Osteocyte (in vitro differentiated cells): Measurements from ENCODE around the gene MTMR12. TPM values are rescaled to one million over a fixed set of nuclear protein-coding genes. Genes with fewer than 3 reads are reported as not detected.

Source experiments
- DNase-seq: peaks from one replicate; pipeline ENCODE4 v3.0.0; 2021; ENCODE audit warnings: mixed read lengths; ENCODE audit not compliant: unreplicated experiment; ENCODE audit errors: extremely low spot score
- H3K27ac Mint-ChIP-seq: one replicate; pipeline ENCODE4 v1.8.0; 2021; ENCODE audit warnings: mild to moderate bottlenecking, mixed read lengths; ENCODE audit not compliant: unreplicated experiment
- H3K27me3 Mint-ChIP-seq: one replicate; pipeline ENCODE4 v1.8.0; 2021; ENCODE audit warnings: mixed read lengths; ENCODE audit not compliant: unreplicated experiment
- H3K36me3 Mint-ChIP-seq: one replicate; pipeline ENCODE4 v1.8.0; 2021; ENCODE audit warnings: mixed read lengths; ENCODE audit not compliant: unreplicated experiment
- H3K4me1 Mint-ChIP-seq: one replicate; pipeline ENCODE4 v1.8.0; 2021; ENCODE audit warnings: mixed read lengths; ENCODE audit not compliant: unreplicated experiment
- H3K4me3 Mint-ChIP-seq: one replicate; pipeline ENCODE4 v1.8.0; 2021; ENCODE audit warnings: mild to moderate bottlenecking, moderate library complexity, mixed read lengths; ENCODE audit not compliant: unreplicated experiment
- H3K9me3 Mint-ChIP-seq: one replicate; pipeline ENCODE4 v1.8.0; 2021; ENCODE audit warnings: mixed read lengths; ENCODE audit not compliant: unreplicated experiment
- total RNA-seq: library from RNA; stranded (reverse); gene quantifications from 2 replicates; pipeline ENCODE4 v1.2.1, GENCODE V29; 2021
- TF ChIP-seq, protein P1 (sequence below): fragments of 200-600 bp; sonication (generic); IDR thresholded peaks from 2 replicates; pipeline ENCODE4 v1.5.0; 2021; ENCODE audit warnings: antibody characterized with exemption, mild to moderate bottlenecking, moderate library complexity

The MTMR12 gene
- total RNA-seq, 1 donor from 2014 or later, result 23.4 TPM

DNA sequence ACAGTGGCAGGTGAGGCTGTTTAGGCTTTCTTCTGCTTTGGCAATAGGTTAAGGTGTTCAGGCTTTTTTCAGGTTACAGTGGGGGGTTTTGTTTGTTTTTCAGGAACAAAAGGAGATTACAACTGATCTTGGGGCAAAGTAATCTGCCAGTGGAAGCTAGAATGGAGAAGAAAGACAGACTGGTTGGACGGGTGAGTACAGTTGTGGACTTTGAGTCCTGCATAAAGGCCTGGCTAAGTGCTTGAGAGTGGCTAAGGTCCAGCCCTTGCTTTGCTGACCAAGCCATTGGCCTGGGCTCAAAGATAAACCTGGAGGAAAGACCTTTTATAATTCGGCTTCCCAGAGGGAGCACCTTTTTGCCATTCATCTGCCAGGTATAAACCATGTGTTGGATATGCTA is 63.1 kb downstream of the MTMR12 start:
- Mint-ChIP-seq H3K27ac (no peak overlapping the region), H3K27me3 (no peaks in the 10 kb centered on the region), H3K4me1 (no peaks in the 10 kb centered on the region), H3K4me3 (no peak overlapping the region), H3K9me3 (no peaks in the 10 kb centered on the region), H3K36me3 (peaks cover 53% of the 10 kb centered on the region)
- no peak for DNase-seq
- TF ChIP-seq, protein P1, sequence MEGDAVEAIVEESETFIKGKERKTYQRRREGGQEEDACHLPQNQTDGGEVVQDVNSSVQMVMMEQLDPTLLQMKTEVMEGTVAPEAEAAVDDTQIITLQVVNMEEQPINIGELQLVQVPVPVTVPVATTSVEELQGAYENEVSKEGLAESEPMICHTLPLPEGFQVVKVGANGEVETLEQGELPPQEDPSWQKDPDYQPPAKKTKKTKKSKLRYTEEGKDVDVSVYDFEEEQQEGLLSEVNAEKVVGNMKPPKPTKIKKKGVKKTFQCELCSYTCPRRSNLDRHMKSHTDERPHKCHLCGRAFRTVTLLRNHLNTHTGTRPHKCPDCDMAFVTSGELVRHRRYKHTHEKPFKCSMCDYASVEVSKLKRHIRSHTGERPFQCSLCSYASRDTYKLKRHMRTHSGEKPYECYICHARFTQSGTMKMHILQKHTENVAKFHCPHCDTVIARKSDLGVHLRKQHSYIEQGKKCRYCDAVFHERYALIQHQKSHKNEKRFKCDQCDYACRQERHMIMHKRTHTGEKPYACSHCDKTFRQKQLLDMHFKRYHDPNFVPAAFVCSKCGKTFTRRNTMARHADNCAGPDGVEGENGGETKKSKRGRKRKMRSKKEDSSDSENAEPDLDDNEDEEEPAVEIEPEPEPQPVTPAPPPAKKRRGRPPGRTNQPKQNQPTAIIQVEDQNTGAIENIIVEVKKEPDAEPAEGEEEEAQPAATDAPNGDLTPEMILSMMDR, result no peak

DNA sequence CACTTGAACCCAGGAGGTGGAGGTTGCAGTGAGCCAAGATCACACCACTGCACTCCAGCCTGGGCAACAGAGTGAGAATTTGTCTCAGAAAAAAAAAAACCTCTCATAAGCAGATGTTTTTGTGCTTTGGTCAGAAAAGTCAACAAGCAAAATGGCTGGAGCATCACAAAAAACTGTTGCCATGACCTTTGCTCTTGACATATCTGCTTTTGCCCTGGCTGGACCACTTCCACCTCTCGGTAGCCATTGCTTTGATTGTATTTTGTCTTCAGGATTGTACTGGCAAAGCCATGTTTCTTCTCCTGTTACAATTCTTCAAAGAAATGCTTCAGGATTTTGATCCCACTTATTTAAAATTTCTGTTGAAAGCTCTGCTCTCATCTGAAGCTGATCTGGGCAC is 67.0 kb downstream of the MTMR12 start:
- H3K4me3 Mint-ChIP-seq, result no peak overlapping the region
- no peaks in the 10 kb centered on the region for H3K27me3 Mint-ChIP-seq
- no peak overlapping the region for H3K27ac Mint-ChIP-seq
- no peaks in the 10 kb centered on the region for H3K4me1 Mint-ChIP-seq
- TF ChIP-seq, protein P1, result no peak
- H3K36me3 Mint-ChIP-seq, result peaks cover 64% of the 10 kb centered on the region
- no peaks in the 10 kb centered on the region for H3K9me3 Mint-ChIP-seq
- DNase-seq, result no peak

DNA sequence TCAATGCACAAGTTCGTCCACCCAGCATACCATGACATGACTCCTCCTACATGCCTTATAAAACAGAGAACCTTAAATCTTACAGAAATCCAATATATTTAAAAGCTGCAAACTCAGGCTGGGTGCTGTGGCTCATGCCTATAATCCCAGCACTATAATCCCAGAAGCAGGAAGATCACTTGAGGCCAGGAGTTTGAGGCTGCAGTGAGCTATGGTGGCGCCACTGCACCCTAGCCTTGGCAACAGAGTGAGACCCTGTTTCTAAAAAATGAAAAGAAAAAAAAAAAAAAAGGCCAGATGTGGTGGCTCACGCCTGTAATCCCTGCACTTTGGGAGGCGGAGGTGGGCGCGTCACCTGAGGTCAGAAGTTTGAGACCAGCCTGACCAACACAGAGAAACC is 68.7 kb downstream of the MTMR12 start:
- H3K27me3 Mint-ChIP-seq, result no peaks in the 10 kb centered on the region
- H3K27ac Mint-ChIP-seq, result no peak overlapping the region
- H3K4me3 Mint-ChIP-seq, result no peak overlapping the region
- no peaks in the 10 kb centered on the region for H3K4me1 Mint-ChIP-seq
- no peak for DNase-seq
- H3K9me3 Mint-ChIP-seq, result no peaks in the 10 kb centered on the region
- TF ChIP-seq, protein P1, result no peak
- H3K36me3 Mint-ChIP-seq, result peaks cover 65% of the 10 kb centered on the region

DNA sequence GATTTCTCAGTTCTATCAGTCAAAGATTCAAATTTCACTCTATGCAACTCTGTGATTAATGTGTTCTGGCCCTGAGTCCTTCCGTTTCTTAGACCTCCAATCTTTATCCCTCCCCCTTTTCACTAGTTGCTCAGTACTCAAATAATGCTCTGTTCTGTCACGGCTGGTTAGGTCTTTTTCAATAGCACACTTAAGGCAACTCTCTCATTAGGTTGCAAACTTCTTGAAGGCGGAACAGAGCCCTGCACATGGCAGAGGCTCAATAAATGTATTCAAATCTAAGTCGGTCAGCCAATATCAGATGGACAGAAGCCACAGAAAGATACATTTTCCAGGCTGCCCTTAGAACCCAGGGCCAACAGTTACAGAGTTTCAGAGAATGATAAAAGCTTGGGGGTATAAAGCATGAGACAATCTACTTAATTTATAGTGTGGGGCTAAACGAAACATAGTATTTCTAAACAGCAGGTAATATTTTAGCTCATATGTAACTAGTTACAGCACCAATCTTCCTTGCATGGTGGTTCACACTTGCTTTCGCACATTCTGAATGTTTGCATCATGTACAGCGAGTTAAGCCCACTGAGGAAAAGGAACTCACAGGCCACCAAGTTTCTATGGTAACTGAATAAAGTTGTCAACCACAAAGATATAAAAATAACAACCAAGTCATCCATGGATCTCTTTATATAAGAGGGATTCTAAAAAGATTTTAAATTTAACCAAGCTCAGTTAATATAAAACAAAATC is 71.5 kb downstream of the MTMR12 start:
- H3K4me1 Mint-ChIP-seq, result no peaks in the 10 kb centered on the region
- no peaks in the 10 kb centered on the region for H3K9me3 Mint-ChIP-seq
- peaks cover 50% of the 10 kb centered on the region for H3K36me3 Mint-ChIP-seq
- peak overlapping the region; percentile 1 for H3K27ac Mint-ChIP-seq
- no peak overlapping the region for H3K4me3 Mint-ChIP-seq
- DNase-seq, result no peak
- H3K27me3 Mint-ChIP-seq, result no peaks in the 10 kb centered on the region
- TF ChIP-seq, protein P1, result no peak

DNA sequence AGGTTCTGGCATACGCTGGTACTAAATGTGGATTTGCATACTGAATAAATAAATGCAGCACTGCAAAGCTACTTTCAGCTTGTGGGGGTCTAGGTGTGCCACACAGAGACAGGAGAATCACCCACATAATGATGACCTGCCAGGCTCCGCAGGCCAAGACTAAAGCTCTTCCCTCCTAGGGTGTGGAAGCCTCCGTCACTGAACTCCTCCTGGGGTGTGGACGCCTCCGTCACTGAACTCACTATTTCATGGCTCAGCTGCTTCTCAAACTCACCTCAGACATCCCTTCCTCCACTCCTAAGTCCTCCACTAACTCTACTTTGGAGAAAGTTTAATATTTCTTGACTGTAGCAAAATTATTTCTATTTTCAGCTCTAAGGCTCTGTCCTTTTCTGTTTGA is 73.4 kb downstream of the MTMR12 start:
- Mint-ChIP-seq H3K4me3 (no peak overlapping the region), H3K36me3 (peaks cover 49% of the 10 kb centered on the region), H3K4me1 (peaks cover 7% of the 10 kb centered on the region), H3K27ac (no peak overlapping the region), H3K27me3 (no peaks in the 10 kb centered on the region), H3K9me3 (no peaks in the 10 kb centered on the region)
- no peak for DNase-seq
- TF ChIP-seq, protein P1, result no peak
